ENCODE results near the gene GLDN. TPM values are rescaled to one million over a fixed set of nuclear protein-coding genes. Genes with fewer than 3 reads are reported as not detected.

GLDN gene
- polyA plus RNA-seq, 1 of the 3 experiments (the other 2 are of a cell fraction) = not detected

DNA sequence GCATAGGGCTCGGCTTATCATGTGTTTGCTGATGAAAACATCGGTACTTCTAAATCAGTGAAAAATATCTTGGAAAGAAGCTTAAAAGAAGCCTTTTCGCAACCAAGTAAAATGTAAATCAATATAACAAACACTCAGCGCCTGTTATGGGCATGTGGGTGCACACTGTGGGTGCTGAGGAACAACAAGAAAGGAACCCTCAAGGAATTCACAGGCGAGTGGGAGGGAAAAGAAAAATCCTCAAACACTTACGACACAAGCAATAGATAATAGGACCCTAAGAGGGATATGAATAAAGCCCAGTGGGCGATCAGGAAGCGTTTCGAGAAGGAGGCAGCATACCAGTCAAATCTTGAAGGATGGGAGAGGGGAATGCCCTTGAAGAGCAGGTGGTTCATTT lies 21.9 kb downstream of the GLDN start:
- CTCF ChIA-PET = interaction anchor here (1.5 to 3.0 kb wide), 3 partner anchors 10 to 200 kb away, joined by 3 to 10 read pairs (median 10); no protein-coding TSS in a partner anchor
- TF ChIP-seq GATA2 (CRISPR knock-in tag; IDR thresholded peaks at IDR 0.05) = no peak
- TF ChIP-seq USF2 (IDR thresholded peaks at IDR 0.05; ENCODE audit: borderline replicate concordance, low read depth, low read length) = no peak
- H3K79me2 ChIP-seq (ENCODE audit: insufficient read depth) = no peaks in the 10 kb centered on the region
- no peak overlapping the region for H2AFZ ChIP-seq (ENCODE audit: low read depth)
- 66% methylated on average over 9 of the region's 9 CpGs for WGBS (ENCODE audit: low lambda C conversion rate)
- POLR2A ChIA-PET = no interaction called here
- no peak for DNase-seq
- no peak overlapping the region for H3K4me3 ChIP-seq (ENCODE audit: low read depth in 2 of 2, low read length in 1 of 2)
- no peaks in the 10 kb centered on the region for H4K20me1 ChIP-seq (ENCODE audit: insufficient read depth)
- H3K27ac ChIP-seq (ENCODE audit: low read depth in 2 of 2, low read length in 1 of 2) = no peak overlapping the region
- H3K27me3 ChIP-seq (ENCODE audit: insufficient read depth) = no peaks in the 10 kb centered on the region
- H3K36me3 ChIP-seq (replicated peaks in 1 of 2; ENCODE audit: control insufficient read depth in 1 of 2, insufficient read depth in 2 of 2, low read length in 1 of 2) = no peaks in the 10 kb centered on the region
- no peaks in the 10 kb centered on the region for H3F3A ChIP-seq (replicated peaks; ENCODE audit: insufficient read depth)
- no peak overlapping the region for H3K9ac ChIP-seq
- no peaks in the 10 kb centered on the region for H3K9me3 ChIP-seq
- no peak overlapping the region for H3K4me2 ChIP-seq
- no peaks in the 10 kb centered on the region for H3K9me2 ChIP-seq
- H3K4me1 ChIP-seq (ENCODE audit: control insufficient read depth in 1 of 2, insufficient read depth in 2 of 2, low read depth in 1 of 2, low read length in 1 of 2) = peaks cover 0 to 3% of the 10 kb centered on the region in 2 experiments; a peak in 2 of 4 replicates

- Histone ChIP-seq H3F3A (replicated peaks; ENCODE audit: insufficient read depth) (no peaks in the 10 kb centered on the region), H3K27ac (ENCODE audit: low read depth in 2 of 2, low read length in 1 of 2) (no peak overlapping the region), H3K9me3 (no peaks in the 10 kb centered on the region), H4K20me1 (ENCODE audit: insufficient read depth) (no peaks in the 10 kb centered on the region), H3K9ac (no peak overlapping the region), H3K4me1 (ENCODE audit: control insufficient read depth in 1 of 2, insufficient read depth in 2 of 2, low read depth in 1 of 2, low read length in 1 of 2) (peaks cover 0 to 8% of the 10 kb centered on the region in 2 experiments; a peak in 2 of 4 replicates), H2AFZ (ENCODE audit: low read depth) (no peak overlapping the region), H3K36me3 (replicated peaks in 1 of 2; ENCODE audit: control insufficient read depth in 1 of 2, insufficient read depth in 2 of 2, low read length in 1 of 2) (no peaks in the 10 kb centered on the region), H3K9me2 (no peaks in the 10 kb centered on the region), H3K4me2 (no peak overlapping the region), H3K27me3 (ENCODE audit: insufficient read depth) (no peaks in the 10 kb centered on the region), H3K79me2 (ENCODE audit: insufficient read depth) (no peaks in the 10 kb centered on the region), H3K4me3 (ENCODE audit: low read depth in 2 of 2, low read length in 1 of 2) (no peak overlapping the region)
- POLR2A ChIA-PET = no interaction called here
- TF ChIP-seq, protein P1, sequence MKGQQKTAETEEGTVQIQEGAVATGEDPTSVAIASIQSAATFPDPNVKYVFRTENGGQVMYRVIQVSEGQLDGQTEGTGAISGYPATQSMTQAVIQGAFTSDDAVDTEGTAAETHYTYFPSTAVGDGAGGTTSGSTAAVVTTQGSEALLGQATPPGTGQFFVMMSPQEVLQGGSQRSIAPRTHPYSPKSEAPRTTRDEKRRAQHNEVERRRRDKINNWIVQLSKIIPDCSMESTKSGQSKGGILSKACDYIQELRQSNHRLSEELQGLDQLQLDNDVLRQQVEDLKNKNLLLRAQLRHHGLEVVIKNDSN (IDR thresholded peaks at IDR 0.05; ENCODE audit: borderline replicate concordance, low read depth) = no peak
- TF ChIP-seq POLR2AphosphoS5 (IDR thresholded peaks at IDR 0.05; ENCODE audit: low read depth, low read length) = no peak
- TF ChIP-seq RAD21 (IDR thresholded peaks at IDR 0.05; ENCODE audit: low read length) = no peak
- TF ChIP-seq, protein P2, sequence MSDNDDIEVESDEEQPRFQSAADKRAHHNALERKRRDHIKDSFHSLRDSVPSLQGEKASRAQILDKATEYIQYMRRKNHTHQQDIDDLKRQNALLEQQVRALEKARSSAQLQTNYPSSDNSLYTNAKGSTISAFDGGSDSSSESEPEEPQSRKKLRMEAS (IDR thresholded peaks at IDR 0.05; ENCODE audit: low read depth) = no peak
- TF ChIP-seq MXI1 (IDR thresholded peaks at IDR 0.05; ENCODE audit: low read depth, low read length) = no peak
- TF ChIP-seq, protein P3, sequence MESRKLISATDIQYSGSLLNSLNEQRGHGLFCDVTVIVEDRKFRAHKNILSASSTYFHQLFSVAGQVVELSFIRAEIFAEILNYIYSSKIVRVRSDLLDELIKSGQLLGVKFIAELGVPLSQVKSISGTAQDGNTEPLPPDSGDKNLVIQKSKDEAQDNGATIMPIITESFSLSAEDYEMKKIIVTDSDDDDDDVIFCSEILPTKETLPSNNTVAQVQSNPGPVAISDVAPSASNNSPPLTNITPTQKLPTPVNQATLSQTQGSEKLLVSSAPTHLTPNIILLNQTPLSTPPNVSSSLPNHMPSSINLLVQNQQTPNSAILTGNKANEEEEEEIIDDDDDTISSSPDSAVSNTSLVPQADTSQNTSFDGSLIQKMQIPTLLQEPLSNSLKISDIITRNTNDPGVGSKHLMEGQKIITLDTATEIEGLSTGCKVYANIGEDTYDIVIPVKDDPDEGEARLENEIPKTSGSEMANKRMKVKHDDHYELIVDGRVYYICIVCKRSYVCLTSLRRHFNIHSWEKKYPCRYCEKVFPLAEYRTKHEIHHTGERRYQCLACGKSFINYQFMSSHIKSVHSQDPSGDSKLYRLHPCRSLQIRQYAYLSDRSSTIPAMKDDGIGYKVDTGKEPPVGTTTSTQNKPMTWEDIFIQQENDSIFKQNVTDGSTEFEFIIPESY (IDR thresholded peaks at IDR 0.05; ENCODE audit: borderline replicate concordance, low read depth) = no peak
- no peak for TF ChIP-seq MEF2A (IDR thresholded peaks at IDR 0.05; ENCODE audit: borderline replicate concordance, low read depth)
- no peak for TF ChIP-seq TEAD4 (IDR thresholded peaks at IDR 0.05; ENCODE audit: borderline replicate concordance, insufficient read depth)
- no peak for TF ChIP-seq CHD2 (IDR thresholded peaks at IDR 0.05; ENCODE audit: low read length, partially characterized antibody)
- no peak for TF ChIP-seq EP300 (IDR thresholded peaks at IDR 0.05; ENCODE audit: borderline replicate concordance in 1 of 2, low read depth in 1 of 2, low read length in 1 of 2)
- no peak for TF ChIP-seq YY1 (IDR thresholded peaks at IDR 0.05; ENCODE audit: low read depth)
- no peak for TF ChIP-seq FOSL2 (IDR thresholded peaks at IDR 0.05; ENCODE audit: borderline replicate concordance, low read depth)
- no peak for TF ChIP-seq GABPA (IDR thresholded peaks at IDR 0.05; ENCODE audit: low read depth)
- WGBS (ENCODE audit: low lambda C conversion rate) = 35% methylated on average over 6 of the region's 6 CpGs
- CTCF ChIA-PET = interaction anchor here (0.9 to 3.0 kb wide), 5 partner anchors 10 to 202 kb away, joined by 4 to 10 read pairs (median 6); no protein-coding TSS in a partner anchor
- no peak for DNase-seq
Observed at GRCh38 chr15:51365417-51365816, 24.0 kb downstream of the GLDN start.

All from SK-N-SH (cell line).